ENCODE results near the gene CPN2.

The CPN2 gene

GRCh38 chr3:194351952-194352536, 916 bp upstream of the CPN2 start:
- DNase-seq, result no peak

- no peak for DNase-seq
Observed at GRCh38 chr3:194350726-194351071, 429 bp downstream of the CPN2 start.

GRCh38 chr3:194348354-194348753, 2.8 kb downstream of the CPN2 start:
- no peak for DNase-seq

GRCh38 chr3:194346621-194347020, 4.5 kb downstream of the CPN2 start:
- no peak for DNase-seq

GRCh38 chr3:194346035-194346434, 5.1 kb downstream of the CPN2 start:
- no peak for DNase-seq

GRCh38 chr3:194344012-194344411, 7.1 kb downstream of the CPN2 start:
- peak; percentile 67 for DNase-seq

GRCh38 chr3:194343561-194343893, 7.6 kb downstream of the CPN2 start:
- DNase-seq, result no peak

- DNase-seq, result no peak
Observed at GRCh38 chr3:194342861-194343560, 8.1 kb downstream of the CPN2 start.

GRCh38 chr3:194340757-194341400, 10.2 kb downstream of the CPN2 start:
- no peak for DNase-seq

GRCh38 chr3:194339840-194340239, 11.3 kb downstream of the CPN2 start:
- DNase-seq, result no peak

- DNase-seq, result no peak
Observed at GRCh38 chr3:194339356-194339755, 11.8 kb downstream of the CPN2 start.

GRCh38 chr3:194337965-194338753, 13.0 kb downstream of the CPN2 start:
- no peak for DNase-seq

GRCh38 chr3:194336601-194337355, 14.3 kb downstream of the CPN2 start:
- DNase-seq, result no peak

GRCh38 chr3:194333981-194334320, 17.2 kb downstream of the CPN2 start:
- DNase-seq, result no peak

- DNase-seq, result peak; percentile 88
Observed at GRCh38 chr3:194333212-194333980, 17.7 kb downstream of the CPN2 start.

GRCh38 chr3:194332858-194333211, 18.3 kb downstream of the CPN2 start:
- DNase-seq, result no peak

GRCh38 chr3:194330579-194330978, 20.5 kb downstream of the CPN2 start:
- no peak for DNase-seq

- DNase-seq, result no peak
Observed at GRCh38 chr3:194330160-194330559, 21.0 kb downstream of the CPN2 start.

GRCh38 chr3:194329583-194329965, 21.6 kb downstream of the CPN2 start:
- no peak for DNase-seq

GRCh38 chr3:194328942-194329582, 22.1 kb downstream of the CPN2 start:
- DNase-seq, result no peak

- no peak for DNase-seq
Observed at GRCh38 chr3:194328053-194328657, 23.0 kb downstream of the CPN2 start.

Data from CD4-positive, alpha-beta T cell treated with Interleukin-17A for 1 hour (primary cell).